Hepatocyte (in vitro differentiated cells): Measurements from ENCODE around the gene CLEC3A. TPM values are rescaled to one million over a fixed set of nuclear protein-coding genes. Genes with fewer than 3 reads are reported as not detected.

Source experiments
- DNase-seq: peaks from one replicate; pipeline ENCODE4 v3.0.0-alpha.2; 2016; ENCODE audit warnings: low spot score
- H2AFZ ChIP-seq: fragments of 200-600 bp; sonication (generic); 2 replicates; pipeline ENCODE4 v1.6.0; 2016; ENCODE audit warnings: antibody characterized with exemption, mild to moderate bottlenecking
- H3K27ac ChIP-seq: fragments of 200-600 bp; sonication (generic); 2 replicates; pipeline ENCODE4 v1.5.1; 2016; ENCODE audit warnings: mild to moderate bottlenecking
- H3K27me3 ChIP-seq: fragments of 200-600 bp; sonication (generic); 2 replicates; pipeline ENCODE4 v1.6.1; 2016
- H3K36me3 ChIP-seq: fragments of 200-600 bp; sonication (generic); replicated peaks from 2 replicates; pipeline ENCODE4 v1.5.1; 2016; ENCODE audit warnings: low read depth; ENCODE audit not compliant: insufficient read depth
- H3K4me1 ChIP-seq: fragments of 200-600 bp; sonication (generic); 2 replicates; pipeline ENCODE4 v1.5.1; 2016; ENCODE audit warnings: mild to moderate bottlenecking, moderate library complexity; ENCODE audit not compliant: insufficient read depth
- H3K4me2 ChIP-seq: fragments of 200-600 bp; sonication (generic); 2 replicates; pipeline ENCODE4 v1.6.0; 2016
- H3K4me3 ChIP-seq: fragments of 200-600 bp; sonication (generic); 2 replicates; pipeline ENCODE4 v1.5.1; 2016; ENCODE audit warnings: mild to moderate bottlenecking
- H3K79me2 ChIP-seq: fragments of 200-600 bp; sonication (generic); 2 replicates; pipeline ENCODE4 v1.6.0; 2017; ENCODE audit warnings: mild to moderate bottlenecking
- H3K9me2 ChIP-seq: fragments of 200-600 bp; sonication (generic); replicated peaks from 2 replicates; pipeline ENCODE4 v1.6.0; 2017; ENCODE audit warnings: mild to moderate bottlenecking; ENCODE audit not compliant: insufficient read depth
- H3K9me3 ChIP-seq: fragments of 200-600 bp; sonication (generic); 2 replicates; pipeline ENCODE4 v1.5.1; 2016; ENCODE audit warnings: low read depth, mild to moderate bottlenecking
- H4K20me1 ChIP-seq: fragments of 200-600 bp; sonication (generic); 2 replicates; pipeline ENCODE4 v1.6.0; 2016; ENCODE audit warnings: mild to moderate bottlenecking; ENCODE audit not compliant: insufficient read depth, poor library complexity, severe bottlenecking
- EZH2 ChIP-seq: fragments of 200-600 bp; sonication (generic); IDR thresholded peaks from 2 replicates; pipeline ENCODE4 v1.6.1; 2016; ENCODE audit warnings: antibody characterized with exemption, mild to moderate bottlenecking, borderline replicate concordance
- EZH2phosphoT487 ChIP-seq: fragments of 200-600 bp; sonication (generic); IDR thresholded peaks from one replicate; pipeline ENCODE4 v1.6.1; 2018; ENCODE audit warnings: antibody characterized with exemption, mild to moderate bottlenecking, low read depth, moderate library complexity; ENCODE audit not compliant: unreplicated experiment, severe bottlenecking
- WGBS: methylation state at CpG from one replicate; pipeline ENCODE4 v1.1.6; 2016; ENCODE audit warnings: low lambda C conversion rate; ENCODE audit errors: missing lambda C conversion rate; 5-methylcytosine and 5-hydroxymethylcytosine counted together
- polyA plus RNA-seq: library from polyadenylated mRNA; unstranded; fragments of >200 nt; fragmentation: Nextera tagmentation; extraction: Ambion mirVana; gene quantifications from 2 replicates; pipeline ENCODE4 v1.2.1, GENCODE V29; 2016
- total RNA-seq: library from RNA; depleted of rRNA; stranded (reverse); fragments of >200 nt; gene quantifications from 2 replicates; pipeline ENCODE4 v1.2.3, GENCODE V29; 2014
- TF ChIP-seq, protein P1 (sequence below): fragments of 200-600 bp; sonication (generic); IDR thresholded peaks from 2 replicates; pipeline ENCODE4 v1.5.1; 2016; ENCODE audit warnings: antibody characterized with exemption, mild to moderate bottlenecking; ENCODE audit not compliant: poor library complexity

CLEC3A gene
- total and polyA plus RNA-seq, 2 experiments from 2014 or later, result 3.5 to 3.8 TPM

DNA sequence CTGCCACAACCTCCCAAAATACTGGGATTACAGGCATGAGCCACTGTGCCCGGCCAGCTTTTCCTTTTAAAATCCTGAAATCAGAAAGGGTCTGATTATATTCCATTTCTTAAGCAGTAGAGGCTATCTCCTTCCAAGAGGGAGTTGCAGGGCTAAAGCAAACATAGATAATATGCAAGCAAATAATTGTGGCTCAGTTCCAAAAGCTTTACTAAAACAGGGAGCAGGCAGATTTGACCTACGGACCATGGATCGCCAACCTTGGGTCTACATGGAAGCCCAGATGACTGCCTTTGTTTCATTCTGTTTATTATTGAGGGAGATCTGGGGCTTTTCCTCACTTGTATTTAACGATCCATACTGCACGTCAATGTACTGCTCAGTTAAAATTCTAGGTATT is 38.5 kb downstream of the CLEC3A start:
- H3K4me1 ChIP-seq, result no peaks in the 10 kb centered on the region
- H3K4me3 ChIP-seq, result no peak overlapping the region
- no peaks in the 10 kb centered on the region for H3K9me2 ChIP-seq
- no peak for TF ChIP-seq EZH2
- TF ChIP-seq EZH2phosphoT487, result no peak
- TF ChIP-seq, protein P1, sequence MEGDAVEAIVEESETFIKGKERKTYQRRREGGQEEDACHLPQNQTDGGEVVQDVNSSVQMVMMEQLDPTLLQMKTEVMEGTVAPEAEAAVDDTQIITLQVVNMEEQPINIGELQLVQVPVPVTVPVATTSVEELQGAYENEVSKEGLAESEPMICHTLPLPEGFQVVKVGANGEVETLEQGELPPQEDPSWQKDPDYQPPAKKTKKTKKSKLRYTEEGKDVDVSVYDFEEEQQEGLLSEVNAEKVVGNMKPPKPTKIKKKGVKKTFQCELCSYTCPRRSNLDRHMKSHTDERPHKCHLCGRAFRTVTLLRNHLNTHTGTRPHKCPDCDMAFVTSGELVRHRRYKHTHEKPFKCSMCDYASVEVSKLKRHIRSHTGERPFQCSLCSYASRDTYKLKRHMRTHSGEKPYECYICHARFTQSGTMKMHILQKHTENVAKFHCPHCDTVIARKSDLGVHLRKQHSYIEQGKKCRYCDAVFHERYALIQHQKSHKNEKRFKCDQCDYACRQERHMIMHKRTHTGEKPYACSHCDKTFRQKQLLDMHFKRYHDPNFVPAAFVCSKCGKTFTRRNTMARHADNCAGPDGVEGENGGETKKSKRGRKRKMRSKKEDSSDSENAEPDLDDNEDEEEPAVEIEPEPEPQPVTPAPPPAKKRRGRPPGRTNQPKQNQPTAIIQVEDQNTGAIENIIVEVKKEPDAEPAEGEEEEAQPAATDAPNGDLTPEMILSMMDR, result no peak
- no peaks in the 10 kb centered on the region for H4K20me1 ChIP-seq
- WGBS, result 66% methylated on average over 5 of the region's 5 CpGs
- H3K27ac ChIP-seq, result peak overlapping the region; percentile 13
- no peak overlapping the region for H2AFZ ChIP-seq
- no peaks in the 10 kb centered on the region for H3K27me3 ChIP-seq
- no peaks in the 10 kb centered on the region for H3K36me3 ChIP-seq
- no peaks in the 10 kb centered on the region for H3K9me3 ChIP-seq
- no peaks in the 10 kb centered on the region for H3K79me2 ChIP-seq
- peak; percentile 28 for DNase-seq
- H3K4me2 ChIP-seq, result peak overlapping the region; percentile 56

DNA sequence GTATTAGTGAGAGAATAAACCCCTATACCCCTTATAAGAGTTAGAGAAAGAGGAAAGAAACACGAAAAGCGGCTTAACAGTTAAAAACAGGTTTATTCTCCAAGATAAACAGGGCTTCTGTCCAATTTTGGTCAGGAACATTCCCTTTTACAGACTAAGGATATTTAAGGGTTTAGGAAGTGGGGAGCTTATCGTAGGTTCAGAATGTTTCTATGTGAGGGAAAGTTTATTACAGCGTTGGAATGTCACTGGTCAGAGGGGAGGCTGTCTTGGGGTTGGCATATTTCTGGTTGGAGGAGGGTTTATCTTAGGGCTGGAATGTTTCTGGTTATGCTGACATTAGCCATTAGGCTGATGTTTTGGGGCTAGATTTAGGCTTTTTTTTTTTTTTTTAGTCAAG is 43.0 kb downstream of the CLEC3A start:
- no peak for DNase-seq
- Histone ChIP-seq H3K79me2 (no peaks in the 10 kb centered on the region), H3K27me3 (no peaks in the 10 kb centered on the region), H2AFZ (no peak overlapping the region), H3K9me2 (no peaks in the 10 kb centered on the region), H3K4me1 (no peaks in the 10 kb centered on the region), H3K27ac (no peak overlapping the region), H3K9me3 (no peaks in the 10 kb centered on the region), H3K4me2 (no peak overlapping the region), H4K20me1 (no peaks in the 10 kb centered on the region), H3K36me3 (no peaks in the 10 kb centered on the region), H3K4me3 (no peak overlapping the region)
- WGBS, result 52% methylated on average over 4 of the region's 4 CpGs
- TF ChIP-seq, protein P1, result no peak
- TF ChIP-seq EZH2phosphoT487 (no peak), EZH2 (no peak)

DNA sequence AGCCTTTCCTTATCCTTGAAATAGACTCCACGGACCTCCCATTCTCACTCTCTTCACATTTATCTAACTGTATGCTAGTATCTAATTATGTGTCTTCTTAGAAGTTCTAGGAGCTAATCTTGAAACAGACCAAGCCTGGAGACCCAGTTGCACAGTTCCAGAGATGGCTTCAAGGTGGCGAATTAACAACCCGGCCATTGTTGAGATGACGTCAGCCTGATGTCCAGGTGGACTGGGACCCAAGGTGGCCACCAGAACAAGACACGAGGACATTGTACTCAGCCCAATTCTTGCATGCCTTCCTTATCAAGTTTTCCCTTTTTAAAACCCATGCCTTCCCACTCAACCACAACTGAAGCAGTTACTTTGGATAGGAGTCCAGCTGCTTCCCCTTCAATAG is 47.6 kb downstream of the CLEC3A start:
- Histone ChIP-seq H3K4me1 (no peaks in the 10 kb centered on the region), H2AFZ (no peak overlapping the region), H3K4me3 (no peak overlapping the region), H3K79me2 (no peaks in the 10 kb centered on the region), H3K36me3 (no peaks in the 10 kb centered on the region), H4K20me1 (no peaks in the 10 kb centered on the region), H3K9me2 (no peaks in the 10 kb centered on the region), H3K9me3 (no peaks in the 10 kb centered on the region), H3K4me2 (no peak overlapping the region), H3K27ac (no peak overlapping the region), H3K27me3 (no peaks in the 10 kb centered on the region)
- DNase-seq, result no peak
- no peak for TF ChIP-seq EZH2phosphoT487
- no peak for TF ChIP-seq EZH2
- TF ChIP-seq, protein P1, result no peak
- WGBS, result 94% methylated on average over 5 of the region's 5 CpGs

DNA sequence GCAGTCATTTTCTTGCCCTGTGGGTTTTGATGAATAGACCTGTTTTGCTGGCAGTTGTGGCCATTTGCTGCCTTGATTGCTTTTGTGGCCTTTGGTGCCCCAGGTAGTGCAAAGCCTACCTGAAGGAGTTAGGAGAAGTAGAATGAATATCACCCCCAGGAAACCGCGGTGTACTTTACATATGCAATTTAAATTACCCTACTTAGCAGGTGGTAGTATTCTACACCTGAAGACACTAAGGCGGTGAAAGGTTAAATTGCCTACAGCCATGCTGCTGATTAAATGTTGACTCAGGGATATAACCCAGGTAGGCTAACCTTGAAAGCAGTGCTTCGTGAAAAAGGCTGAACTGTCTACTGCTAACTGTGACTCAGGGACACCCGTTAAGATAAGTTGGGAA is 49.9 kb downstream of the CLEC3A start:
- Histone ChIP-seq H3K4me3 (no peak overlapping the region), H3K27ac (no peak overlapping the region), H4K20me1 (no peaks in the 10 kb centered on the region), H3K79me2 (no peaks in the 10 kb centered on the region), H3K27me3 (no peaks in the 10 kb centered on the region), H3K4me1 (no peaks in the 10 kb centered on the region), H2AFZ (no peak overlapping the region), H3K9me2 (no peaks in the 10 kb centered on the region), H3K4me2 (no peak overlapping the region), H3K9me3 (no peaks in the 10 kb centered on the region), H3K36me3 (no peaks in the 10 kb centered on the region)
- TF ChIP-seq EZH2, result no peak
- TF ChIP-seq, protein P1, result no peak
- no peak for TF ChIP-seq EZH2phosphoT487
- DNase-seq, result peak; percentile 52
- WGBS, result under 1% methylated on average over 5 of the region's 5 CpGs
